Lower lobe of right lung (tissue), 2 donors: Measurements from ENCODE around the gene APOF. TPM values are rescaled to one million over a fixed set of nuclear protein-coding genes. Genes with fewer than 3 reads are reported as not detected.
"Not testable (repeated sequence)": the region's sequence is repeated elsewhere in the genome, so short reads cannot be mapped to it uniquely, and the experiment has no call there.

Experiments used
- ATAC-seq, 2 donors: fragments of 200-7000 bp; cut with Tn5 transposase; one replicate each; pipeline ENCODE4 v1.9.1; 2020 to 2022; ENCODE audit warnings: mild to moderate bottlenecking in 2 of 2, moderate library complexity in 2 of 2
- DNase-seq: peaks from one replicate; pipeline ENCODE4 v3.0.0-alpha.2; 2020
- H3K27ac ChIP-seq: fragments of 200-600 bp; one replicate; pipeline ENCODE4 v1.8.0; 2022
- H3K27me3 ChIP-seq: fragments of 200-600 bp; one replicate; pipeline ENCODE4 v1.8.0; 2022; ENCODE audit warnings: low read depth
- H3K36me3 ChIP-seq: fragments of 200-600 bp; one replicate; pipeline ENCODE4 v1.8.0; 2022; ENCODE audit warnings: mild to moderate bottlenecking
- H3K4me1 ChIP-seq: fragments of 200-600 bp; one replicate; pipeline ENCODE4 v1.8.0; 2022
- H3K4me3 ChIP-seq: fragments of 200-600 bp; one replicate; pipeline ENCODE4 v1.8.0; 2022; ENCODE audit warnings: mild to moderate bottlenecking
- H3K9me3 ChIP-seq: fragments of 200-600 bp; one replicate; pipeline ENCODE4 v1.8.0; 2022
- CTCF ChIP-seq: fragments of 200-600 bp; IDR thresholded peaks from one replicate; pipeline ENCODE4 v1.8.0; 2022; ENCODE audit warnings: antibody characterized with exemption, mild to moderate bottlenecking
- intact Hi-C: fragments of 100-400 bp; cut with DNase I; formaldehyde crosslinking; loops from one replicate; pipeline ENCODE4 v1.11.0; 2022
- total RNA-seq: library from RNA; stranded (reverse); fragmentation: NEBNext Ultra II Directional; extraction: Animal tissue kit (Norgen Biotek cat#: 25700); gene quantifications from one replicate; pipeline ENCODE4 v1.2.1, GENCODE V29; 2021
- donor health status: DM: no; HTN: yes; CAD: no; lungs with severe emphysema.

The APOF gene
- total RNA-seq, 1 donor from 2014 or later: not detected

GRCh38 chr12:56326126-56326525 lies 36.5 kb downstream of the APOF start:
- peaks cover 73% of the 10 kb centered on the region for H3K36me3 ChIP-seq
- no peaks in the 10 kb centered on the region for H3K4me1 ChIP-seq
- no peak overlapping the region for H3K4me3 ChIP-seq
- H3K9me3 ChIP-seq: no peaks in the 10 kb centered on the region
- TF ChIP-seq CTCF: no peak
- intact Hi-C loops: no loop called here
- DNase-seq: no peak
- no peak overlapping the region for H3K27ac ChIP-seq
- ATAC-seq: no peak
- H3K27me3 ChIP-seq: no peaks in the 10 kb centered on the region

GRCh38 chr12:56324206-56324605 lies 38.5 kb downstream of the APOF start:
- Histone ChIP-seq H3K27ac (no peak overlapping the region), H3K36me3 (peaks cover 92% of the 10 kb centered on the region), H3K9me3 (no peaks in the 10 kb centered on the region), H3K4me3 (no peak overlapping the region), H3K4me1 (no peaks in the 10 kb centered on the region), H3K27me3 (no peaks in the 10 kb centered on the region)
- no peak for DNase-seq
- intact Hi-C loops: no loop called here
- no peak for TF ChIP-seq CTCF
- ATAC-seq: no peak

- H3K9me3 ChIP-seq, DNase-seq, H3K4me1 ChIP-seq, intact Hi-C loops, H3K27ac ChIP-seq, H3K27me3 ChIP-seq, H3K4me3 ChIP-seq, ATAC-seq: not testable (repeated sequence)
- H3K36me3 ChIP-seq: peaks cover 86% of the 10 kb centered on the region
These were observed 41.0 kb downstream of the APOF start for GRCh38 chr12:56321610-56322009.

GRCh38 chr12:56321027-56321426 lies 41.6 kb downstream of the APOF start:
- H3K27ac ChIP-seq: no peak overlapping the region
- TF ChIP-seq CTCF: no peak
- no peaks in the 10 kb centered on the region for H3K27me3 ChIP-seq
- H3K36me3 ChIP-seq: peaks cover 81% of the 10 kb centered on the region
- no peak overlapping the region for H3K4me3 ChIP-seq
- no peaks in the 10 kb centered on the region for H3K9me3 ChIP-seq
- no peak for DNase-seq
- intact Hi-C loops: no loop called here
- H3K4me1 ChIP-seq: peaks cover 5% of the 10 kb centered on the region
- ATAC-seq: no peak

- no peak for ATAC-seq
- intact Hi-C loops: no loop called here
These were observed 45.0 kb downstream of the APOF start for GRCh38 chr12:56317675-56318074.

More at GRCh38 chr12:56317675-56318074, 45.0 kb downstream of the APOF start:
- Histone ChIP-seq H3K36me3 (peaks cover 63% of the 10 kb centered on the region), H3K4me3 (no peak overlapping the region), H3K4me1 (peaks cover 15% of the 10 kb centered on the region), H3K27ac (no peak overlapping the region), H3K27me3 (no peaks in the 10 kb centered on the region), H3K9me3 (no peaks in the 10 kb centered on the region)
- no peak for DNase-seq
- no peak for TF ChIP-seq CTCF
